Common myeloid progenitor, CD34-positive (primary cell): ENCODE results near the gene DOCK8.

Experiments used
- CTCF ChIA-PET: fragments of 350-600 bp; sonication (Branson Sonifier 250); formaldehyde crosslinking; loops from one replicate; lab custom pipeline; 2021; ENCODE audit warnings: antibody characterized with exemption; lab: Charles Lee
- POLR2A ChIA-PET: fragments of 350-600 bp; sonication (Branson Sonifier 250); formaldehyde crosslinking; loops from one replicate; lab custom pipeline; 2021; ENCODE audit warnings: antibody characterized with exemption; lab: Charles Lee
- DNase-seq, 3 donors: peaks; one replicate each; pipeline versions ENCODE4 v3.0.0 to v3.0.0-alpha.2; 2013
- H3K27ac ChIP-seq, 2 experiments: 1 replicate in 1 of 2; 2 replicates in 1 of 2; pipeline ENCODE4 v1.7.0; 2013; ENCODE audit warnings: inconsistent platforms in 2 of 2, low read length in 2 of 2, mild to moderate bottlenecking in 2 of 2, low read depth in 1 of 2, moderate library complexity in 1 of 2; ENCODE audit not compliant: severe bottlenecking in 2 of 2, insufficient read depth in 1 of 2, poor library complexity in 1 of 2
- H3K27me3 ChIP-seq, 5 experiments: replicated peaks in 2 of 5; 1 replicate in 3 of 5; 2 replicates in 2 of 5; pipeline versions ENCODE4 v1.6.1 to v1.7.0; 2013; ENCODE audit warnings: low read length in 4 of 5, mild to moderate bottlenecking in 2 of 5, moderate library complexity in 2 of 5, inconsistent platforms in 1 of 5; ENCODE audit not compliant: insufficient read depth in 5 of 5, control insufficient read depth in 4 of 5
- H3K36me3 ChIP-seq, 4 experiments: 1 replicate in 2 of 4; 2 replicates in 2 of 4; pipeline versions ENCODE4 v1.6.1 to v1.7.0; 2013; ENCODE audit warnings: low read length in 3 of 4, control low read depth in 1 of 4, mild to moderate bottlenecking in 1 of 4; ENCODE audit not compliant: control insufficient read depth in 4 of 4, insufficient read depth in 4 of 4
- H3K4me1 ChIP-seq, 4 experiments: 1 replicate in 3 of 4; 2 replicates in 1 of 4; pipeline versions ENCODE4 v1.6.1 to v1.7.1; 2013; ENCODE audit warnings: low read length in 3 of 4, mild to moderate bottlenecking in 3 of 4, control low read depth in 1 of 4, inconsistent platforms in 1 of 4, moderate library complexity in 1 of 4; ENCODE audit not compliant: control insufficient read depth in 4 of 4, insufficient read depth in 4 of 4; ENCODE audit errors: control extremely low read depth in 1 of 4
- H3K4me3 ChIP-seq, 7 experiments: 1 replicate in 4 of 7; 2 replicates in 3 of 7; pipeline versions ENCODE4 v1.5.1 to v1.7.0; 2013; ENCODE audit warnings: mild to moderate bottlenecking in 7 of 7, low read length in 6 of 7, moderate library complexity in 6 of 7, inconsistent platforms in 2 of 7, low read depth in 2 of 7, control low read depth in 1 of 7; ENCODE audit not compliant: insufficient read depth in 4 of 7, control insufficient read depth in 1 of 7; ENCODE audit errors: extremely low read depth in 1 of 7
- H3K9me3 ChIP-seq, 5 experiments: 1 replicate in 4 of 5; 2 replicates in 1 of 5; pipeline versions ENCODE4 v1.6.1 to v1.7.1; 2013; ENCODE audit warnings: low read length in 4 of 5, mild to moderate bottlenecking in 2 of 5, inconsistent platforms in 1 of 5, low read depth in 1 of 5, moderate library complexity in 1 of 5; ENCODE audit not compliant: control insufficient read depth in 4 of 5, insufficient read depth in 2 of 5; ENCODE audit errors: control extremely low read depth in 1 of 5
- WGBS: methylation state at CpG from one replicate; pipeline ENCODE4 v1.1.5; 2013; ENCODE audit not compliant: insufficient coverage; 5-methylcytosine and 5-hydroxymethylcytosine counted together

The DOCK8 gene

GRCh38 chr9:281741-282645, 67.3 kb downstream of the DOCK8 start:
- Histone ChIP-seq H3K36me3 (peaks cover 19 to 87% (median 33%) of the 10 kb centered on the region in 4 experiments), H3K27me3 (no peaks in the 10 kb centered on the region), H3K4me1 (peaks cover 9 to 42% (median 27%) of the 10 kb centered on the region in 4 experiments), H3K4me3 (peak overlapping the region in 5 of 7 experiments; percentile 8 to 64 (median 40)), H3K9me3 (peaks cover 0 to 5% (median 0%) of the 10 kb centered on the region in 5 experiments), H3K27ac (peak overlapping the region in 1 of 2 experiments; percentile 62)
- ChIA-PET CTCF (interaction anchor here (0.9 to 2.3 kb wide), 4 partner anchors 11 to 67 kb away, joined by 3 to 7 read pairs (median 3); partner anchors contain the start of gene DOCK8), POLR2A (interaction anchor here (0.7 to 1.0 kb wide), 3 partner anchors 8 to 67 kb away, joined by 3 read pairs; no protein-coding TSS in a partner anchor)
- WGBS, result 37% methylated on average over 7 of the region's 8 CpGs
- peak in 2 of 3 donors; percentile 61 to 70 for DNase-seq

- ChIA-PET CTCF (interaction anchor here (0.8 to 1.9 kb wide), 5 partner anchors 10 to 29 kb away, joined by 3 to 7 read pairs (median 4); no protein-coding TSS in a partner anchor), POLR2A (no interaction called here)
- peaks cover 7 to 15% (median 11%) of the 10 kb centered on the region in 4 experiments for H3K4me1 ChIP-seq
- H3K27me3 ChIP-seq, result no peaks in the 10 kb centered on the region
- peaks cover 31 to 90% (median 49%) of the 10 kb centered on the region in 4 experiments for H3K36me3 ChIP-seq
- 93% methylated on average over 10 of the region's 12 CpGs for WGBS
- H3K9me3 ChIP-seq, result no peaks in the 10 kb centered on the region
- H3K4me3 ChIP-seq, result no peak overlapping the region
- no peak for DNase-seq
- no peak overlapping the region for H3K27ac ChIP-seq
Observed at GRCh38 chr9:286071-286740, 71.5 kb downstream of the DOCK8 start.

GRCh38 chr9:289121-289520, 74.5 kb downstream of the DOCK8 start:
- ChIA-PET CTCF (interaction anchor here (1.0 to 2.1 kb wide), 4 partner anchors 7 to 44 kb away, joined by 3 to 5 read pairs (median 4); no protein-coding TSS in a partner anchor), POLR2A (no interaction called here)
- Histone ChIP-seq H3K27me3 (no peaks in the 10 kb centered on the region), H3K27ac (no peak overlapping the region), H3K9me3 (peaks cover 0 to 2% (median 0%) of the 10 kb centered on the region in 5 experiments), H3K4me3 (no peak overlapping the region), H3K36me3 (peaks cover 39 to 86% (median 60%) of the 10 kb centered on the region in 4 experiments), H3K4me1 (no peaks in the 10 kb centered on the region)
- WGBS, result no CpG with 5 or more reads among the region's 4 CpGs
- DNase-seq, result no peak

- 100% methylated on average over 1 of the region's 1 CpG for WGBS
- CTCF ChIA-PET, result interaction anchor here (0.8 to 2.9 kb wide), 4 partner anchors 10 to 78 kb away, joined by 3 to 13 read pairs (median 4); partner anchors contain the start of gene DOCK8
- H3K4me1 ChIP-seq, result peaks cover 12 to 23% (median 15%) of the 10 kb centered on the region in 4 experiments
- no peak overlapping the region for H3K4me3 ChIP-seq
- POLR2A ChIA-PET, result interaction anchor here (0.6 to 1.1 kb wide), 2 partner anchors 11 to 71 kb away, joined by 3 to 5 read pairs; no protein-coding TSS in a partner anchor
- H3K9me3 ChIP-seq, result peaks cover 0 to 3% (median 0%) of the 10 kb centered on the region in 5 experiments
- no peak for DNase-seq
- no peaks in the 10 kb centered on the region for H3K27me3 ChIP-seq
- H3K36me3 ChIP-seq, result peaks cover 25 to 63% (median 47%) of the 10 kb centered on the region in 4 experiments
- no peak overlapping the region for H3K27ac ChIP-seq
Observed at GRCh38 chr9:292915-293314, 78.2 kb downstream of the DOCK8 start.

DNA sequence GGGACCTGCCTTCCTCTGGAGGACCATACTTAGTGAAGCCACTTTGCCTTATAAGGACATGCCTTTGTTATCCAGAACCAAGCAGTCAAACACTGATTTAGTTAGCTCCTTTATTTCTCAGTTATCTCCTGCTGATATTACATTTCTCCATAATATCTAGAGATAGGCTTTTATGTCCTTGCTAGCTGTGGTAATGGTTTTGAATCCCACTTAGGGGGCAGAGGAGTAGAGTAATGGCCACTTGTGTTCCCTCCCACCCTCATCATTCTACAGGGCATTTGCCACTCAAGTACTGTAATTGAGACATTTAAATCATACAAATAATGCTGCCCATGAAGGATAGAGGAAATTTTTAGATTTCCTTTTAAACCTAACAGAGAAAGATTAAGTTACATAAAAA, 80.9 kb downstream of the DOCK8 start:
- ChIA-PET POLR2A (no interaction called here), CTCF (interaction anchor here (1.1 to 2.9 kb wide), 6 partner anchors 9 to 80 kb away, joined by 3 to 13 read pairs (median 7); partner anchors contain the start of gene DOCK8)
- no peak overlapping the region for H3K27ac ChIP-seq
- H3K4me1 ChIP-seq, result peaks cover 12 to 28% (median 17%) of the 10 kb centered on the region in 4 experiments
- DNase-seq, result no peak
- peaks cover 21 to 48% (median 35%) of the 10 kb centered on the region in 4 experiments for H3K36me3 ChIP-seq
- no peak overlapping the region for H3K4me3 ChIP-seq
- no peaks in the 10 kb centered on the region for H3K27me3 ChIP-seq
- peaks cover 0 to 3% (median 0%) of the 10 kb centered on the region in 5 experiments for H3K9me3 ChIP-seq

GRCh38 chr9:296411-296810, 81.7 kb downstream of the DOCK8 start:
- 86% methylated on average over 2 of the region's 3 CpGs for WGBS
- Histone ChIP-seq H3K27ac (peak overlapping the region in 1 of 2 experiments; percentile 30), H3K36me3 (peaks cover 20 to 50% (median 38%) of the 10 kb centered on the region in 4 experiments), H3K4me3 (peak overlapping the region in 1 of 7 experiments; percentile 29), H3K4me1 (peaks cover 12 to 28% (median 17%) of the 10 kb centered on the region in 4 experiments), H3K27me3 (no peaks in the 10 kb centered on the region), H3K9me3 (peaks cover 0 to 3% (median 0%) of the 10 kb centered on the region in 5 experiments)
- ChIA-PET CTCF (interaction anchor here (1.1 to 2.6 kb wide), 5 partner anchors 8 to 74 kb away, joined by 3 to 13 read pairs (median 7); no protein-coding TSS in a partner anchor), POLR2A (no interaction called here)
- no peak for DNase-seq
